ENCODE results near the gene PSMA5. TPM values are rescaled to one million over a fixed set of nuclear protein-coding genes. Genes with fewer than 3 reads are reported as not detected.

Gene PSMA5
- polyA plus RNA-seq, 3 donors = 36.6 to 119 (median 118) TPM

DNA sequence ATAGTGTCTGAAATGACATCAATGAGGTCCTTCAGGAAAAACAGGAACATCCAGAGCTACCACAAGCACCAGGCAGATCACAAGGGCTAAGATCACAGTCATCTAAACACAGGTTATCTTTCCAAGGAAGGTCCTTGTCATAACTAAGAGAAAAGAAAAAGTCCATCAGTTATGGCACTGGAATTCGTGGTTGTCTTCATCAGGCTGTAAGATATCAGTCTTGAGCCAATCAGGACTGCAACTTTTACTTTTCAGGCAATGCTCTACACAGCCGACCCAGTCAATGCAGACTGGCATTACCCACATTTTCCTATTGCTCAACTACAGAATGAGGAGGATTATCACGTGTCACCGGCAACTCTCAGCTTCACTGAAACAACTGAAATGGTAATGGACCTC is 54.9 kb downstream of the PSMA5 start:
- H3K9me3 ChIP-seq (replicated peaks in 1 of 2; ENCODE audit: control insufficient read depth in 1 of 2, insufficient read depth in 1 of 2, low read length in 2 of 2) = no peaks in the 10 kb centered on the region
- H3K4me3 ChIP-seq (replicated peaks in 1 of 3; ENCODE audit: low read depth in 2 of 3, low read length in 3 of 3) = peak overlapping the region in 1 of 3 experiments; percentile 64
- H3K9me3 Mint-ChIP-seq = peaks cover 0 to 4% (median 0%) of the 10 kb centered on the region in 7 donors
- H3K9ac ChIP-seq (ENCODE audit: insufficient read depth, low read length, poor library complexity, severe bottlenecking) = no peak overlapping the region
- WGBS (ENCODE audit: insufficient coverage) = 0% methylated on average over 1 of the region's 4 CpGs
- H3K27me3 Mint-ChIP-seq (ENCODE audit: low read depth in 3 of 3) = peaks cover 0 to 1% (median 0%) of the 10 kb centered on the region in 3 donors
- peak overlapping the region; percentile 61 for H3K4me2 ChIP-seq (replicated peaks; ENCODE audit: extremely low read depth, low read length, poor library complexity, severe bottlenecking)
- peaks cover 54 to 57% of the 10 kb centered on the region in 2 donors for H3K4me1 ChIP-seq (ENCODE audit: control insufficient read depth in 1 of 2, insufficient read depth in 2 of 2, low read length in 2 of 2)
- peaks cover 81% of the 10 kb centered on the region for H3K79me2 ChIP-seq (ENCODE audit: insufficient read depth, low read length)
- no peak overlapping the region for H2AFZ ChIP-seq (ENCODE audit: insufficient read depth, low read depth, low read length, poor library complexity, severe bottlenecking)
- peaks cover 21 to 24% of the 10 kb centered on the region in 2 donors for H3K36me3 Mint-ChIP-seq
- H3K36me3 ChIP-seq (replicated peaks in 1 of 2; ENCODE audit: control insufficient read depth in 1 of 2, insufficient read depth in 2 of 2, low read length in 2 of 2) = peaks cover 11 to 16% of the 10 kb centered on the region in 2 donors
- H3K27me3 ChIP-seq (ENCODE audit: control insufficient read depth in 2 of 2, insufficient read depth in 2 of 2, low read length in 2 of 2) = no peaks in the 10 kb centered on the region
- H3K4me3 Mint-ChIP-seq = peak overlapping the region; percentile 59 to 71
- peaks cover 43% of the 10 kb centered on the region for H4K20me1 ChIP-seq (ENCODE audit: insufficient read depth, low read length)
- peak; percentile 57 to 84 (median 79) for DNase-seq
- H3K4me1 Mint-ChIP-seq = peaks cover 61% of the 10 kb centered on the region
- intact Hi-C loops (cut with micrococcal nuclease) = no loop called here
- H3K27ac Mint-ChIP-seq = peak overlapping the region; percentile 87 to 95 (median 89)
- TF ChIP-seq, protein P1, sequence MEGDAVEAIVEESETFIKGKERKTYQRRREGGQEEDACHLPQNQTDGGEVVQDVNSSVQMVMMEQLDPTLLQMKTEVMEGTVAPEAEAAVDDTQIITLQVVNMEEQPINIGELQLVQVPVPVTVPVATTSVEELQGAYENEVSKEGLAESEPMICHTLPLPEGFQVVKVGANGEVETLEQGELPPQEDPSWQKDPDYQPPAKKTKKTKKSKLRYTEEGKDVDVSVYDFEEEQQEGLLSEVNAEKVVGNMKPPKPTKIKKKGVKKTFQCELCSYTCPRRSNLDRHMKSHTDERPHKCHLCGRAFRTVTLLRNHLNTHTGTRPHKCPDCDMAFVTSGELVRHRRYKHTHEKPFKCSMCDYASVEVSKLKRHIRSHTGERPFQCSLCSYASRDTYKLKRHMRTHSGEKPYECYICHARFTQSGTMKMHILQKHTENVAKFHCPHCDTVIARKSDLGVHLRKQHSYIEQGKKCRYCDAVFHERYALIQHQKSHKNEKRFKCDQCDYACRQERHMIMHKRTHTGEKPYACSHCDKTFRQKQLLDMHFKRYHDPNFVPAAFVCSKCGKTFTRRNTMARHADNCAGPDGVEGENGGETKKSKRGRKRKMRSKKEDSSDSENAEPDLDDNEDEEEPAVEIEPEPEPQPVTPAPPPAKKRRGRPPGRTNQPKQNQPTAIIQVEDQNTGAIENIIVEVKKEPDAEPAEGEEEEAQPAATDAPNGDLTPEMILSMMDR (IDR thresholded peaks at IDR 0.05) = no peak
- H3K27ac ChIP-seq (ENCODE audit: low read depth in 1 of 2, low read length in 2 of 2) = peak overlapping the region; percentile 48 to 71

DNA sequence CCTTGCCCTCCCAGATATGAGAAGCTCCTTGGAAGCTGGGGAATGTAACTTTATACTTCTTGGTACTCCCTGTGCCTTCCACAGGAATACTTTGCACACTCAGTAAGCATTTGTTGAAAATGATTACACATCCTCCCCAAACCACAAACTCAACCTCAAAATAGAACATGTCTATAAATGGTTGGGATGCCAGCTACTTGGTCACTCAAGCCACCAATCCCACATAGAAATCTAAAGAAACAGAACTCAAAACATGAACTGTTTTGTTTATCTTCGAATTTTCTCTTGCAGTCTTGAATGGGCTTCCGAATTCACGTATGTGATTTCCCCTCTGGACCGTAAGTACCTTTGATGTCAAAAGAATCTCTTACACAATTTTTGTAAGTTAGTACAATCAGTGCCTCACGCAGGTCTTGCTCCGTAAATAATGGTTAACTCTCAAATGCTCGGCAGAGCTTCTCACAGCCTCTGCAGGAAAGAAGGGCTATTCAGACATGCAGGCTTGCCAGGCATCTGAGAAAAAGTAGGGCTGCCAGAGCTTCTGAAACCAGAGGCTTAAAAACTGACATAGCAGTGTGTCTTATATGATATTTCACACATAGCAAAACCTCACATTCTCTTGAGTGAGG is 55.4 kb downstream of the PSMA5 start:
- H3K9me3 Mint-ChIP-seq = peaks cover 0 to under 1% (median 0%) of the 10 kb centered on the region in 7 donors
- peak overlapping the region; percentile 59 to 71 for H3K4me3 Mint-ChIP-seq
- peak overlapping the region; percentile 87 to 95 (median 89) for H3K27ac Mint-ChIP-seq
- H3K4me1 Mint-ChIP-seq = peaks cover 57% of the 10 kb centered on the region
- peaks cover 41% of the 10 kb centered on the region for H4K20me1 ChIP-seq (ENCODE audit: insufficient read depth, low read length)
- peak overlapping the region; percentile 48 to 71 for H3K27ac ChIP-seq (ENCODE audit: low read depth in 1 of 2, low read length in 2 of 2)
- H3K36me3 Mint-ChIP-seq = peaks cover 26 to 29% of the 10 kb centered on the region in 2 donors
- peak overlapping the region in 2 of 3 experiments; percentile 9 to 64 for H3K4me3 ChIP-seq (replicated peaks in 1 of 3; ENCODE audit: low read depth in 2 of 3, low read length in 3 of 3)
- intact Hi-C loops (cut with micrococcal nuclease) = no loop called here
- no peak overlapping the region for H2AFZ ChIP-seq (ENCODE audit: insufficient read depth, low read depth, low read length, poor library complexity, severe bottlenecking)
- peak in 2 of 3 donors; percentile 34 for DNase-seq
- H3K36me3 ChIP-seq (replicated peaks in 1 of 2; ENCODE audit: control insufficient read depth in 1 of 2, insufficient read depth in 2 of 2, low read length in 2 of 2) = peaks cover 16 to 21% of the 10 kb centered on the region in 2 donors
- peak overlapping the region; percentile 61 for H3K4me2 ChIP-seq (replicated peaks; ENCODE audit: extremely low read depth, low read length, poor library complexity, severe bottlenecking)
- TF ChIP-seq, protein P1 (IDR thresholded peaks at IDR 0.05) = no peak
- no peaks in the 10 kb centered on the region for H3K9me3 ChIP-seq (replicated peaks in 1 of 2; ENCODE audit: control insufficient read depth in 1 of 2, insufficient read depth in 1 of 2, low read length in 2 of 2)
- H3K27me3 ChIP-seq (ENCODE audit: control insufficient read depth in 2 of 2, insufficient read depth in 2 of 2, low read length in 2 of 2) = no peaks in the 10 kb centered on the region
- H3K27me3 Mint-ChIP-seq (ENCODE audit: low read depth in 3 of 3) = peaks cover 0 to 1% (median 0%) of the 10 kb centered on the region in 3 donors
- H3K79me2 ChIP-seq (ENCODE audit: insufficient read depth, low read length) = peaks cover 77% of the 10 kb centered on the region
- WGBS (ENCODE audit: insufficient coverage) = 0% methylated on average over 5 of the region's 7 CpGs
- H3K9ac ChIP-seq (ENCODE audit: insufficient read depth, low read length, poor library complexity, severe bottlenecking) = no peak overlapping the region
- H3K4me1 ChIP-seq (ENCODE audit: control insufficient read depth in 1 of 2, insufficient read depth in 2 of 2, low read length in 2 of 2) = peaks cover 54 to 57% of the 10 kb centered on the region in 2 donors
